BJ (cell line): ENCODE measurements around the gene TMUB1. TPM values are rescaled to one million over a fixed set of nuclear protein-coding genes. Genes with fewer than 3 reads are reported as not detected.

Experiments
- CTCF ChIA-PET: fragments of 350-600 bp; formaldehyde crosslinking; extraction: SDS; loops from one replicate; lab custom pipeline; 2021; ENCODE audit warnings: antibody characterized with exemption, inconsistent platforms; lab: Yijun Ruan, JAX
- POLR2A ChIA-PET: fragments of 300-600 bp; sonication (Branson Sonifier 250); formaldehyde crosslinking; extraction: SDS; loops from one replicate; lab custom pipeline; 2021; ENCODE audit warnings: antibody characterized with exemption; lab: Charles Lee
- DNase-seq: peaks from one replicate; pipeline ENCODE4 v3.0.0-alpha.2; 2011; ENCODE audit warnings: low read depth
- H3K27me3 ChIP-seq: 2 replicates; pipeline ENCODE4 v1.6.0; 2011; ENCODE audit warnings: low read length; ENCODE audit not compliant: control insufficient read depth, insufficient read depth
- H3K36me3 ChIP-seq: 2 replicates; pipeline ENCODE4 v1.5.1; 2011; ENCODE audit warnings: low read length; ENCODE audit not compliant: control insufficient read depth, insufficient read depth
- H3K4me3 ChIP-seq: 2 replicates; pipeline ENCODE4 v1.5.1; 2011; ENCODE audit warnings: low read depth, mild to moderate bottlenecking, control low read depth, low read length
- polyA plus RNA-seq: library from polyadenylated mRNA; depleted of rRNA; stranded (reverse); fragments of >200 nt; gene quantifications from 2 replicates; pipeline ENCODE4 v1.2.3, GENCODE V29; 2011
- TF ChIP-seq, protein P1 (sequence below): IDR thresholded peaks from 2 replicates; pipeline ENCODE4 v1.5.1; 2011; ENCODE audit warnings: low read depth, mild to moderate bottlenecking, control low read depth, inconsistent platforms, low read length, moderate library complexity; ENCODE audit not compliant: insufficient read depth

Gene TMUB1
- polyA plus RNA-seq, 1 experiment = 27.8 TPM

DNA sequence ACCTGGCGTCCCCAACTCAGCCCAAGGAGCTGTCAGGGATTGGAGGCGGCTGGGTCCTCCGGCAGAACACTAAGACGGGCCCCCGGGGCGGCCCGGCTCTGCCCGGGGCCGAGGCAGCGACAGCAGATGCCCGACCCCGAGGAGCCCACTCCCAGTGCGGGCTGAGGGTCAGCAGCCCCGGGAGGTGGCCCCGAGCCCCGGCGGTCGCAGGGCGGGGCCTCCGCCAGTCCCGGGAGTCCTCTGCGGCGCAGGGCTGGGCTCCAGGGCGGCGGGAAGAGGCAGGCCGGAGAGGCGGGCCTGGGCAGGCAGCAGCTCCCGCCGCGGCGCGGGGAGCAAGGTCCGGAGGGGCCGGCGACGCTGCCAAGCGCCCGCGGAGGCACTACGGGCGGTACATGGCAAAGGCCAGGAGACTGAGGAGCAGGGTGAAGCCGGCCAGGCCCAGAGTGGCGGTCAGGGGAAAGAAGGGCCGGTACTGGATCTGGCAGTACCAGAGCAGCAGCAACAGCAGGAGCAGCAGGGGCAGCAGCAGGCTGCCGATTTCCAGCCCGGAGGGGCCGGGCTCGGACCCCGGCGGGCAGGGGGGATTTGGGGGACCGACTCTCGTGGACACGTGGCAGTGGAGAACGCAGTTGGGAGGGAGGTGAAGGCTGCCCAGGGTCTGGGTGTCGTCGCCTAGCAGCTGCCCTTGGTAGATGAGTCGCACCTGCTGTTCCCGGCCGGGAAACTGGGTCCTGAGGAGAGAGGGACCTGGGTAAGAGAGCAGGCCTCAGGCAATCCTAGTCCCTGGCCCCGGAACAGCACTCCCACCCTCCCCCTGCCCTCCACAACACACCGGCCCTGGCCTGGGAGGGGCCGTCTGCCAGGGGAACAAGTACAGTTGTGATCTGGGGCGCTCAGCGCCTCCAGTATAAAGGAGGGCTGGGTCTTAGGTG is 1.9 kb downstream of the TMUB1 start:
- ChIA-PET POLR2A (interaction anchor here (0.6 kb wide), 2 partner anchors 23 kb away, joined by 3 read pairs; no protein-coding TSS in a partner anchor), CTCF (interaction anchor here (0.9 to 3.1 kb wide), 5 partner anchors 20 to 63 kb away, joined by 3 to 13 read pairs (median 5); no protein-coding TSS in a partner anchor)

DNA sequence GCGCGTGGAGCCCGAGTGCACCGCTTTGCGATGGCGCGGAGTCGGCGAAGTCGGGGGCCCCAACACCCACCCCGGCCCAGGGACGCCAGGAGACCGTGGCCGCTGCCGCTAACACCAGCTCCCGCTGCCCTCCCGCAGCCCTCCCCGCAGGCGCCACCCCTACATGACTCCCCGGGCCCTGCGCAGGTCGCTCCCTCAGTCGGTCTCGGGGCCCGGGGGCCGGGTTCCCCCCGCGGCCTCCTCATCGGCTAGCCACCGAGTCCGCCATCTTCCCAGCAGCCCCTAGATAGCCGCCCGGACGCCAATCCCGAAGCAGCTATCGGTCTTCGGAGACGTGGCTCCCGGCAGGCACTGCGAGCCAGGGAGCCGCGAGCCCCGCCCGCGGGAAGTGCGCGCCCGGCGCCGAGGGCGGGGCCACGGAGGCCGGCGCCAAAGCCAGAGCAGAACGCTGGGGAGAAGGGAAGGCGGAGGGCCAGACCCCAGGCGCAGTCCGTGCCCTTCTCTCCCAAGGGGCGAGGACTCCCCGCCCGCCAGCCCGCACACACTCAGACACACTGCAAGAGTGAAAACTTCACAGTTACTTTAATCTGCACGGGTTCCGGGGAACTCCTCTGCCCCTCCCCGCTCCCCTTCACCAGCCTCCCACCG is 2.6 kb downstream of the TMUB1 start, which contains the start of gene FASTK:
Gene FASTK (minus strand): TSS at position 288 of the 648 bp plus-strand sequence. CDS start 43 bp downstream, at position 245.
- POLR2A ChIA-PET = interaction anchor here (0.6 kb wide), 2 partner anchors 22 to 24 kb away, joined by 3 read pairs; no protein-coding TSS in a partner anchor
- H3K4me3 ChIP-seq = peak within 1 kb of the TSS; percentile 79
- CTCF ChIA-PET = interaction anchor here (0.9 to 2.1 kb wide), 2 partner anchors 20 to 33 kb away, joined by 3 to 5 read pairs; no protein-coding TSS in a partner anchor
- no peak for DNase-seq
- H3K36me3 ChIP-seq = peaks cover 12% of the 10 kb centered on the region
- H3K27me3 ChIP-seq = no peaks in the 10 kb centered on the region
- TF ChIP-seq, protein P1, sequence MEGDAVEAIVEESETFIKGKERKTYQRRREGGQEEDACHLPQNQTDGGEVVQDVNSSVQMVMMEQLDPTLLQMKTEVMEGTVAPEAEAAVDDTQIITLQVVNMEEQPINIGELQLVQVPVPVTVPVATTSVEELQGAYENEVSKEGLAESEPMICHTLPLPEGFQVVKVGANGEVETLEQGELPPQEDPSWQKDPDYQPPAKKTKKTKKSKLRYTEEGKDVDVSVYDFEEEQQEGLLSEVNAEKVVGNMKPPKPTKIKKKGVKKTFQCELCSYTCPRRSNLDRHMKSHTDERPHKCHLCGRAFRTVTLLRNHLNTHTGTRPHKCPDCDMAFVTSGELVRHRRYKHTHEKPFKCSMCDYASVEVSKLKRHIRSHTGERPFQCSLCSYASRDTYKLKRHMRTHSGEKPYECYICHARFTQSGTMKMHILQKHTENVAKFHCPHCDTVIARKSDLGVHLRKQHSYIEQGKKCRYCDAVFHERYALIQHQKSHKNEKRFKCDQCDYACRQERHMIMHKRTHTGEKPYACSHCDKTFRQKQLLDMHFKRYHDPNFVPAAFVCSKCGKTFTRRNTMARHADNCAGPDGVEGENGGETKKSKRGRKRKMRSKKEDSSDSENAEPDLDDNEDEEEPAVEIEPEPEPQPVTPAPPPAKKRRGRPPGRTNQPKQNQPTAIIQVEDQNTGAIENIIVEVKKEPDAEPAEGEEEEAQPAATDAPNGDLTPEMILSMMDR = no peak

More for the DNA sequence above, 1.9 kb downstream of the TMUB1 start:
- peak overlapping the region; percentile 30 for H3K4me3 ChIP-seq
- peaks cover 8% of the 10 kb centered on the region for H3K36me3 ChIP-seq
- no peaks in the 10 kb centered on the region for H3K27me3 ChIP-seq
- DNase-seq = no peak
- TF ChIP-seq, protein P1 = no peak

DNA sequence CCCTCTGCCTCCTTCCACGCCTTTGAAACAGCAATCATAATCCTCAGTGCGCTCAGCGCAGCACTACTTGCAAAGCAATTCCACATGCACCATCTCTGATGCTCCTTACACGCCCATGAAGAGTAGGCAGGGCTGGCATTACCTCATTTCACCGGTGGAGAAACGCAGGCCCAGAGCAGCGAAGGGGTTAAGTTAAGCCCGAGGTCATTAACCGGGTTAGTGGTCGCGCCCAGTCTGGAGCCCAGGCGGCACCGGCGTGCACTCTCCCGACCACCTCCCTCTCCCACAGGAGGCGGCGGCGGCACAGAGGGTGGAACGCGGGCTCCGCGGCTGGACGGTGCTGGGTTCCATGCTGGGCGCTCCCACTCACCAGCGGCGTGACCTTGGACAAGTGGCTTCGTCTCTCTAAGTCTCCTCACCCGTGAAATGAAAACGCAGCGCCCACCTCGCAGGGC is 3.2 kb downstream of the TMUB1 start:
- Histone ChIP-seq H3K27me3 (no peaks in the 10 kb centered on the region), H3K36me3 (peaks cover 16% of the 10 kb centered on the region), H3K4me3 (peak overlapping the region; percentile 79)
- POLR2A ChIA-PET = no interaction called here
- TF ChIP-seq, protein P1 = no peak
- CTCF ChIA-PET = interaction anchor here (0.9 to 2.1 kb wide), 2 partner anchors 19 to 34 kb away, joined by 3 to 5 read pairs; no protein-coding TSS in a partner anchor
- no peak for DNase-seq

DNA sequence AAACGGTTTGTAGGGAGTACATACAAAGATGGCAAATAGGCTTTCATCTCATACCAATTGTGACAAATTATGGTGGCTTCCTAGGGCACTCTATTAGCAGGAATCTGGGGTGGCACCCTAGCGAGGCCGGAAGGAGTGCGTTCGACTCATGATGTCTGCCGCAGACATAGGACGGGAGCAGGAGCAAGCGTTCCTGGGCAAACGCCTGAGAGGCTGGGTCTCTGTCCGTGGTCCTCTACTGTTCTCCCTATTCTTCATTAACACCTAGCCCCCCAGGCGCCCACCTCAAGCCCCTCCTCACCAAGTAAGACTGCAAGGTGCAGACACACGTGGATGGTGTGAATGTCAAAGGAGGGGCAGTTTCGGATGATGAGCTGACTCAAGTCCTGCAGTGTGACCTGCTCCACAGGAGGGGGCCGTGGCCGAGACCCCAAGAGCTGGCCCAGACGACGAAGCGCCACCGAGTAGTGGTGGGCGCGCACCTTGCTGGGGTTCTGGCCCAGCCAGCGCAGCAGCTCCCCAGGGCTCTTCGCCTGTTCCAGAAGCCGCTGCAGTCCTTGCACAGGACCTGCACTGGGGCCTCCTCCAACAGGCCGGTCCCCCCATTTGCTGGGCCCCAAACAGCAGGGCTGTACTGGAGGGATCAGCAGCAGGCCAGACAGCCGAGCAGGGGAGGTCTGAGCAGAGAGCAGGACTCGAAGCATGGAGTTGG is 3.9 kb downstream of the TMUB1 start:
- H3K36me3 ChIP-seq = peaks cover 18% of the 10 kb centered on the region
- POLR2A ChIA-PET = no interaction called here
- CTCF ChIA-PET = interaction anchor here (0.6 kb wide), 1 partner anchor 459 kb away, joined by 3 read pairs; no protein-coding TSS in a partner anchor

More for the DNA sequence above, 3.9 kb downstream of the TMUB1 start:
- TF ChIP-seq, protein P1 = no peak
- DNase-seq = no peak
- peak overlapping the region; percentile 79 for H3K4me3 ChIP-seq
- H3K27me3 ChIP-seq = no peaks in the 10 kb centered on the region
